A673 (cell line): ENCODE measurements around the gene SLC15A5.

Experiments used
- EZH2 ChIP-seq: fragments of 200-600 bp; sonication (generic); IDR thresholded peaks from 2 replicates; pipeline ENCODE4 v1.6.1; 2017; ENCODE audit warnings: borderline replicate concordance, low read depth, mild to moderate bottlenecking, mixed read lengths, antibody characterized with exemption, low read length; ENCODE audit not compliant: poor library complexity, severe bottlenecking
- TF ChIP-seq, protein P1 (sequence below): fragments of 300-800, 200-600 bp; sonication (generic); conservative IDR thresholded peaks from 2 replicates; pipeline ENCODE4 v1.5.1; 2017; ENCODE audit warnings: low read depth, mild to moderate bottlenecking, antibody characterized with exemption, low read length, moderate library complexity, mixed read lengths

DNA sequence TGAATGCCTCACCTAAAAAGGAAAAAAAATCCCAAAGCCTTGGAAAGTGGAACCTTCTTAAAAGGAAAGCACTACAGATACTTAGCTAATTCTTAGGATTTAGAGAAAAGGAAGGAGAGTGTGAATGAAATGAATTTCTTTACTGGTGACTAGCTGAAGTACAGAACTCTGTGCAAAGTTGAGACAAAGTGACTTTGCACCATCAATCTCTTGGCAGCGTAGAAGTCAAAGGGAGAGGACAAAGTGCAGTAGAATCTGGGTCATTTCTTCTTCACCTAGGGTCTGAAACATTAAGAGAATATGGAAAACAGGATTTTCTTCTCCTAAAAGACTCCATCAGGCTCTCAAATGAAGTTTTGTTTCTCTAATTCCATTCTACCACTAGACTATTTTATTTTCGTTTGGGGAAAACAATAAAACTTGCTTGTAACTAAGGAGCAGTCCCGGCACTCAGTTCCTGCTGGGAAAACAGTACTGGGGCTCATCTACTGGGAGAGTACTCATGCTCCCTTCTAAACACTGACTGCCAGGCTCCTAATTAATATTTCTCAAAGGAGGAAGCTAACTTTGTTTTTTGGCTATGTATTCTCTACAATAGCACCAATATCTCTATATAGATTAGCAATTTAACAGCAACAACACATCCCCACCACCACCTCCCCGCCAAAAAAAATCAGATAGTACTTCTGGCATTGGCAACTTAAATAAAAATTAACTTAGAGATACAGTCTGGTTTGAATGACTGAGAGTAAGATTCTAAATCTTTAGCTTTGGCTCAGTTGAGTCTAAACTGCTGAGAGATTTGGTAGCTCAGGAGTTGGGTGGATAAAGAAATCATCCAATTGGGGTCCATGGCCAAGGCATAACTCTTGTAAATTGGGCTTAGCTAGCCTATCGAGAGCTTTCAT is 110.7 kb downstream of the SLC15A5 start:
- TF ChIP-seq, protein P1, sequence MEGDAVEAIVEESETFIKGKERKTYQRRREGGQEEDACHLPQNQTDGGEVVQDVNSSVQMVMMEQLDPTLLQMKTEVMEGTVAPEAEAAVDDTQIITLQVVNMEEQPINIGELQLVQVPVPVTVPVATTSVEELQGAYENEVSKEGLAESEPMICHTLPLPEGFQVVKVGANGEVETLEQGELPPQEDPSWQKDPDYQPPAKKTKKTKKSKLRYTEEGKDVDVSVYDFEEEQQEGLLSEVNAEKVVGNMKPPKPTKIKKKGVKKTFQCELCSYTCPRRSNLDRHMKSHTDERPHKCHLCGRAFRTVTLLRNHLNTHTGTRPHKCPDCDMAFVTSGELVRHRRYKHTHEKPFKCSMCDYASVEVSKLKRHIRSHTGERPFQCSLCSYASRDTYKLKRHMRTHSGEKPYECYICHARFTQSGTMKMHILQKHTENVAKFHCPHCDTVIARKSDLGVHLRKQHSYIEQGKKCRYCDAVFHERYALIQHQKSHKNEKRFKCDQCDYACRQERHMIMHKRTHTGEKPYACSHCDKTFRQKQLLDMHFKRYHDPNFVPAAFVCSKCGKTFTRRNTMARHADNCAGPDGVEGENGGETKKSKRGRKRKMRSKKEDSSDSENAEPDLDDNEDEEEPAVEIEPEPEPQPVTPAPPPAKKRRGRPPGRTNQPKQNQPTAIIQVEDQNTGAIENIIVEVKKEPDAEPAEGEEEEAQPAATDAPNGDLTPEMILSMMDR, result no peak
- TF ChIP-seq EZH2, result no peak
